ENCODE data around the gene CBY3.
"Not testable (repeated sequence)": the region's sequence is repeated elsewhere in the genome, so short reads cannot be mapped to it uniquely, and the experiment has no call there.

The CBY3 gene

GRCh38 chr5:179668391-179668790 lies 12.4 kb downstream of the CBY3 start:
- peak; percentile 58 for DNase-seq (ENCODE audit: low spot score)

GRCh38 chr5:179661647-179662046 lies 19.2 kb downstream of the CBY3 start:
- not testable (repeated sequence) for DNase-seq (ENCODE audit: low spot score)

- peak; percentile 12 for DNase-seq (ENCODE audit: low spot score)
Observed at GRCh38 chr5:179658179-179658856, 22.5 kb downstream of the CBY3 start.

- DNase-seq (ENCODE audit: low spot score) = not testable (repeated sequence)
Observed at GRCh38 chr5:179657302-179658178, 23.3 kb downstream of the CBY3 start.

- not testable (repeated sequence) for DNase-seq (ENCODE audit: low spot score)
Observed at GRCh38 chr5:179653135-179653534, 27.7 kb downstream of the CBY3 start.

GRCh38 chr5:179650245-179650644 lies 30.6 kb downstream of the CBY3 start:
- not testable (repeated sequence) for DNase-seq (ENCODE audit: low spot score)

- not testable (repeated sequence) for DNase-seq (ENCODE audit: low spot score)
Observed at GRCh38 chr5:179649166-179649703, 31.6 kb downstream of the CBY3 start.

GRCh38 chr5:179648410-179648809 lies 32.4 kb downstream of the CBY3 start:
- no peak for DNase-seq (ENCODE audit: low spot score)

- DNase-seq (ENCODE audit: low spot score) = not testable (repeated sequence)
Observed at GRCh38 chr5:179644766-179645165, 36.1 kb downstream of the CBY3 start.

- not testable (repeated sequence) for DNase-seq (ENCODE audit: low spot score)
Observed at GRCh38 chr5:179643141-179643920, 37.5 kb downstream of the CBY3 start.

GRCh38 chr5:179642626-179643025 lies 38.2 kb downstream of the CBY3 start:
- DNase-seq (ENCODE audit: low spot score) = not testable (repeated sequence)

GRCh38 chr5:179641745-179642144 lies 39.1 kb downstream of the CBY3 start:
- DNase-seq (ENCODE audit: low spot score) = not testable (repeated sequence)

- DNase-seq (ENCODE audit: low spot score) = not testable (repeated sequence)
Observed at GRCh38 chr5:179639296-179639695, 41.5 kb downstream of the CBY3 start.

GRCh38 chr5:179634370-179635172 lies 46.3 kb downstream of the CBY3 start:
- DNase-seq (ENCODE audit: low spot score) = not testable (repeated sequence)

GRCh38 chr5:179633501-179634369 lies 47.1 kb downstream of the CBY3 start:
- DNase-seq (ENCODE audit: low spot score) = not testable (repeated sequence)
